Loucy (cell line): ENCODE data around the gene OGDHL.

Experiments
- EZH2phosphoT487 ChIP-seq: fragments of 200-600 bp; IDR thresholded peaks from 2 replicates; pipeline ENCODE4 v1.6.1; 2018; ENCODE audit warnings: antibody characterized with exemption, mild to moderate bottlenecking, moderate library complexity, borderline replicate concordance
- TF ChIP-seq, protein P1 (sequence below): fragments of 200-600 bp; sonication (generic); conservative IDR thresholded peaks from 2 replicates; pipeline ENCODE4 v1.5.1; 2014; ENCODE audit warnings: mild to moderate bottlenecking, antibody characterized with exemption, low read length

DNA sequence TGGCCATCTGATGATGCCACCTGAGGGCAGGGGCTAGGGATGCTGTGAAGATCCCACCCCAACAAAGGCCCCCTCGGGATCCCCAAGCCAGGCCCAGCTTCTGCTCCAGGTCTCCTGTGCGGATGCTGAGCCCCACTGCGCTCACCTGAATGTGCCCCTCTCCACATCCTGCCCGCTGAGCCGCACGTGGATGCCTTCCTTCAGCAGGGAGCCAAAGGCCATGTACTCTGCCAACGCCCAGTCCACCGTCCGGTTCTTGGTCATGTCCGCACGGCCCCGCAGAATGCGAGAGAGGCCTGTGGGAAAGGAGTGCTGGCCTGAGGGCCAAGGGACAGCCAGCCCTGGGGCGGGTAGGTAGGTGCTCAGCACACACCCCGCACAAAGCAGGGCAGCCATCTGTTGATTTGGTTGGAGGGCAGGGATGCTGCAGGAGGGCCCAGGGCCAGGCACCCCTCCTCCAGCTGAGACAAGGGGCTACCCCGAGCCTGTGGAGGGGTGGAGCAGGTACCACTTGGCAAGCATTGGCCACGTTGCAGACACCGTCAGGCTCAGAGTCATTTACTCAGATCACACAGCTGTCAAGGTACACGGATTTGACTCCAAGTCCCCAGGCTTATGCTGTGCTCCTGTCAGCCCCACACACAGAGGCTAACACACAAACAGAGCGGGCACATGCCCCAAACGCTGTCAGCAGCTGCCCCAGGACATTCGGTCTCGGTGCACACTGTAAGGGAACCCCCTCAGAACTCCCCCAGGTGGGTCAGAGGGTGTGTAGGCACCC lies 19.2 kb downstream of the OGDHL start:
- TF ChIP-seq, protein P1, sequence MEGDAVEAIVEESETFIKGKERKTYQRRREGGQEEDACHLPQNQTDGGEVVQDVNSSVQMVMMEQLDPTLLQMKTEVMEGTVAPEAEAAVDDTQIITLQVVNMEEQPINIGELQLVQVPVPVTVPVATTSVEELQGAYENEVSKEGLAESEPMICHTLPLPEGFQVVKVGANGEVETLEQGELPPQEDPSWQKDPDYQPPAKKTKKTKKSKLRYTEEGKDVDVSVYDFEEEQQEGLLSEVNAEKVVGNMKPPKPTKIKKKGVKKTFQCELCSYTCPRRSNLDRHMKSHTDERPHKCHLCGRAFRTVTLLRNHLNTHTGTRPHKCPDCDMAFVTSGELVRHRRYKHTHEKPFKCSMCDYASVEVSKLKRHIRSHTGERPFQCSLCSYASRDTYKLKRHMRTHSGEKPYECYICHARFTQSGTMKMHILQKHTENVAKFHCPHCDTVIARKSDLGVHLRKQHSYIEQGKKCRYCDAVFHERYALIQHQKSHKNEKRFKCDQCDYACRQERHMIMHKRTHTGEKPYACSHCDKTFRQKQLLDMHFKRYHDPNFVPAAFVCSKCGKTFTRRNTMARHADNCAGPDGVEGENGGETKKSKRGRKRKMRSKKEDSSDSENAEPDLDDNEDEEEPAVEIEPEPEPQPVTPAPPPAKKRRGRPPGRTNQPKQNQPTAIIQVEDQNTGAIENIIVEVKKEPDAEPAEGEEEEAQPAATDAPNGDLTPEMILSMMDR, result no peak
- no peak for TF ChIP-seq EZH2phosphoT487
